ENCODE results near the gene ALKBH8. TPM values are rescaled to one million over a fixed set of nuclear protein-coding genes. Genes with fewer than 3 reads are reported as not detected.

Gene ALKBH8
- 7.5 to 12.0 TPM (median 8.4 TPM) in 5 replicates for total RNA-seq (2022; extraction: Qiagen RNA extraction; ENCODE audit: low read depth)

DNA sequence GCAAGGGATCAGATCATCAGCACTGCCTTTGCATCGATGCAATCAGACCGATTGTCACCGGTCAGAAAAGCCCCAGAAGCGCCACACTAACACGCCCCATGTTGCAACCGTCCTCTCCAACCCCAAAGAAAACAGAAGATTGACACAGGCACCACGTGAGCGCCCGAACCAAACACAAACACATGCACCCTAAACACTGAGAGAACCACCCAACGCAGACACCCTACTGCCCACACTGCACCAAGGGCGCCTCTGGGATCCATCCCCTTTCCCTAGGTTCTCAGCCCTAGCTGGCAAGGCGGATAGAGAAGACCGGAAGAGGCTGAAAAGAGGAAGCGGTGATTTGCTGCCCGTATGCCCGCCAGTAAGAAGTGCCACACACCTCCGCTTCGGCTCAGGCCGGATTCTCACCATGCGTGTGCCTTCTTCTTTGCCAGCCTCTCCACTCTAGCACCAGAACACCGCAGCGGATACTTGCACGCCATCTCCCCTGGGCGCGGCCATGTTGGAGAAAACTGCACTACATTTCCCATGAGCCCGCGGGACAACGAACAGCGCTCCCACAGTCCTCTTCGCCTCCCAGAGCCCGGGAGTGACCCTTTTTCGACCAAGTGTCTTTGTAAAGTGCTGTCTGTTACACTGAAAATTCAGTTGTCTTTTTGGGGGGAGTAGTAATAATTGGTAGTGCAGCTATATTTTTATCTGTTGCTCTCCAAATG is at the start of gene ALKBH8:
Gene ALKBH8 (minus strand): TSS at position 517 of the 719 bp plus-strand sequence. CDS start 4,842 bp downstream, outside the sequence.

DNA sequence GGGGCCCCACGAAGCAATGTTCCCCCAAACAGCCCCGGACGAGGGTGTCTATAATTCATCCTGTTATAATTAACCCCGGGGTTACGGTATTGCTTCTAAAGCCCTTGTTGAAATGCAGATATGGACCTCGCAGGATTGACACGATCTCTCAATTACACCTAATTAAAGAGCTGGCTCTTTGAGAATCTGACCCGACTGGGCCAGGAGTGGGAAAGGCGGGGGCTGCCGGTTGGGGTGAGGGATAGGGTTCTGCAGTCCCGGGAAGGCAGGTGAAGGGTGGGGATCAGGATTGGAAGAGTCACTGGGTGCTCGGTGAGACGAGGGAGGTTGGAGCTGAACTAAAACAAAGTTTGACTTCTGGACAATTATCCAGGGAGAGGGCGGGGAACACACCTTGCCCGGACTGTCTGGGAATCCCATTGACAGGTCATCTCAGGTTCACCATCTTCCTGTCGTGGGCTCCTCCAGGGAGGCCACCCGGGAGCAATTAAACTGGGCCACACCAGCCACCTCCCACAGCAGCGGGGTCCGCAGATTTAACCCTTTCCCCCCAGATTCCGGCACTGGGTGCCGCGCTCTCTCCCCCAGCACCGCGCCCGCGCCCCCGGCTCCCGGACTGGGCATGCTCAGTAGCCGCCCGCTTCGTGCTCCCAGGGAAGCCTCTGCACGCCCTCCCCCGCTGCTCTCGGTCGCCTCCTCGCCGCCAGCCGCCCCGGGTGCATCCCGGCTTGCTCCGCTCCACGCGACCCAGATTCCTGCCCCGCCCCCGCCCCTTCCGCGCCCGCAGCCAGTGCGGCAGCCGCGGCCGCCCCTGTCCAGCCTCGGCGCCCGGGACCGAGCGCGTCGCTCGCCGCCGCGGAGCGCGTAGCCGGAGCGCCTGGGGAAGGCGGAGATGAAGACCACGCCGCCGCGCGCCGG is 25.2 kb upstream of the ALKBH8 start, which contains the start of gene ELMOD1:
Gene ELMOD1 (plus strand): TSS at position 688 of the 918 bp plus-strand sequence. CDS start 27,043 bp downstream, outside the sequence.

GRCh38 chr11:107457558-107458271 is 107.8 kb downstream of the ALKBH8 start, which contains the start of gene CWF19L2:
Gene CWF19L2 (minus strand): TSS chr11:107457825. CDS start chr11:107457816, 9 bp downstream.

Other genes with a start within 250 kb of the ALKBH8 start
- gene CWF19L2, start 107.9 kb downstream of the ALKBH8 start, total RNA-seq (2022; extraction: Qiagen RNA extraction; ENCODE audit: low read depth): 3.9 to 5.0 TPM (median 4.2 TPM) in 5 replicates
- 0.17 to 0.49 TPM (median 0.37 TPM) in 5 replicates for gene ELMOD1, start 25.4 kb upstream of the ALKBH8 start, total RNA-seq (2022; extraction: Qiagen RNA extraction; ENCODE audit: low read depth)
- 0.41 to 1.6 TPM (median 0.96 TPM) in 5 replicates for gene SLN, start 146.3 kb upstream of the ALKBH8 start, total RNA-seq (2022; extraction: Qiagen RNA extraction; ENCODE audit: low read depth)

Measured in A549 treated with CpdA at 1 μM for 4 hours (cell line).